Forelimb muscle (tissue), 1 donor: ENCODE data around the gene SCAF8. TPM values are rescaled to one million over a fixed set of nuclear protein-coding genes. Genes with fewer than 3 reads are reported as not detected.
"Not testable (repeated sequence)": the region's sequence is repeated elsewhere in the genome, so short reads cannot be mapped to it uniquely, and the experiment has no call there.

ENCODE experiments used
- DNase-seq: peaks from one replicate; pipeline ENCODE4 v3.0.0-alpha.2; 2013; ENCODE audit warnings: low read depth
- polyA plus RNA-seq: library from polyadenylated mRNA; unstranded; fragments of 120-200 nt; gene quantifications from one replicate; pipeline ENCODE4 v1.2.1, GENCODE V29; 2013; ENCODE audit not compliant: insufficient read length

SCAF8 gene, protein sequence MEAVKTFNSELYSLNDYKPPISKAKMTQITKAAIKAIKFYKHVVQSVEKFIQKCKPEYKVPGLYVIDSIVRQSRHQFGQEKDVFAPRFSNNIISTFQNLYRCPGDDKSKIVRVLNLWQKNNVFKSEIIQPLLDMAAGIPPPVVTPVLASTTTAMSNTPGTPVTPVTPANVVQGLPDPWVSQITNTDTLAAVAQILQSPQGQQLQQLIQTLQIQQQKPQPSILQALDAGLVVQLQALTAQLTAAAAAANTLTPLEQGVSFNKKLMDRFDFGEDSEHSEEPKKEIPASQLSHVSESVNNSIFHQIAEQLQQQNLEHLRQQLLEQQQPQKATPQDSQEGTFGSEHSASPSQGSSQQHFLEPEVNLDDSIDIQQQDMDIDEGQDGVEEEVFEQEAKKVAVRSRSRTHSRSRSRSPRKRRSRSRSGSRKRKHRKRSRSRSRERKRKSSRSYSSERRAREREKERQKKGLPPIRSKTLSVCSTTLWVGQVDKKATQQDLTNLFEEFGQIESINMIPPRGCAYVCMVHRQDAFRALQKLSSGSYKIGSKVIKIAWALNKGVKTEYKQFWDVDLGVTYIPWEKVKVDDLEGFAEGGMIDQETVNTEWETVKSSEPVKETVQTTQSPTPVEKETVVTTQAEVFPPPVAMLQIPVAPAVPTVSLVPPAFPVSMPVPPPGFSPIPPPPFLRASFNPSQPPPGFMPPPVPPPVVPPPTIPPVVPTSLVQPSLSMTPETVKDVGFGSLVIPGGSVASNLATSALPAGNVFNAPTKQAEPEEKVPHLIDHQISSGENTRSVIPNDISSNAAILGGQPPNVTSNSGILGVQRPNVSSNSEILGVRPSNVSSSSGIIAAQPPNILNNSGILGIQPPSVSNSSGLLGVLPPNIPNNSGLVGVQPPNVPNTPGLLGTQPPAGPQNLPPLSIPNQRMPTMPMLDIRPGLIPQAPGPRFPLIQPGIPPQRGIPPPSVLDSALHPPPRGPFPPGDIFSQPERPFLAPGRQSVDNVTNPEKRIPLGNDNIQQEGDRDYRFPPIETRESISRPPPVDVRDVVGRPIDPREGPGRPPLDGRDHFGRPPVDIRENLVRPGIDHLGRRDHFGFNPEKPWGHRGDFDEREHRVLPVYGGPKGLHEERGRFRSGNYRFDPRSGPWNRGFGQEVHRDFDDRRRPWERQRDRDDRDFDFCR (N-terminal part only)
- polyA plus RNA-seq: 30.7 TPM

DNA sequence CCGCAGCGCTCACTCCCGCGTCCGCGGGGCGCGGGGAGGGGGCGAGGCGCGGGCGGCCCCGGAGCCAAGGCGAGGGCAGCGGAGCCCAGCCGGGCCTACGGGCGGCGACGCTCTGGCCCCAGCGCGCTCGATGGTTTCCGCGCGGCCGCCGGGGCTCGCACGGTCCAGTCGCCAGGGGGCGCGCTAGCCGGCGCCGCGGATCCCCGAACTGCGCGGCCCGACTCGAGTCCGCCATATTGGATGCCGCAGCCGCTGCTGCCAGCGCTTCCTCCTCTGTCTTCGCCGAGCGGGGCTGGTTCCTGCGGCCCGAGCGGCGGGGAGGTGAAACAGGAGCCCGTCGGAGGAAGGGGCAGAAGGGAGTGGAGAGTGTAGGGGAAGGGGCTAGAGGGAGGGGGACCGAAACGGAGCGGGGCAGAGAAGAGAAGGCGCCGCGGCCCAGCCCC lies at the start of gene SCAF8:
Gene SCAF8 (plus strand): TSS at position 234 of the 443 bp plus-strand sequence. CDS start 485 bp downstream, outside the sequence.
- DNase-seq: peak; percentile 60

DNA sequence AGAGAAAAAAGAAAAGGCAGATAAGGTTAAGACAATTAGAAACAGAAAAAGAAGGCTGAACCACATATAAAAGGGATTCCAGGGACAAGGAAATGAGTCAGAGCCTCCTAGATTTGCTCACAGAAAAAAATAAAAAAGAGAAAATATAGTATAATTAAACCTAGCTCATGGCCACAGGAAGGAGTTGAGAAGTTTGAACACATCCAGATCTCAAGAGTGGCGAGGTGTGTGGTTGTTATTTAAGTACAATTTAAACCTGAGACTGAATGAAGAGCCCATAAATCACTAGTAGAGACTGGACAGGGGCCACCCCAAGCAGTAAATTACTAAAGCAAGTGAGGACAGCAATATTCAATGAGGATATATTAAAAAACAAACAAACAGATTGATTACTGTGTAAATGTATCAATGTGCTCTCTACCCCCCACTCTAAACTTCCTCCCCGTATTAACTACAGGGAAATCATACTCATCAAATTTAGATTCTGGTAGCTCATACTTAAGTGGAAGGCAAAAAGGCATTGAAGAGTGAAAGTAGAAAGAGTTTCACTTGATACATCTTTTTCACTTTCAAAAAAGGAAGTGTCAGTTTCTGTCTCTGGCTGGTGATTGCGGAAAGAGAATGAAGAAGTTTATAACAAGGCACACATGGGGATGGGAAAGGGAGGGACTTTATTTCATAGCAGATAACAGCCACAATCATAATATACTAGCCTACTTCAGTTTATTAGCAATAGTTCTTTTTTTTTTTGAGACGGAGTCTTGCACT lies 49.3 kb upstream of the SCAF8 start:
- DNase-seq: no peak

DNA sequence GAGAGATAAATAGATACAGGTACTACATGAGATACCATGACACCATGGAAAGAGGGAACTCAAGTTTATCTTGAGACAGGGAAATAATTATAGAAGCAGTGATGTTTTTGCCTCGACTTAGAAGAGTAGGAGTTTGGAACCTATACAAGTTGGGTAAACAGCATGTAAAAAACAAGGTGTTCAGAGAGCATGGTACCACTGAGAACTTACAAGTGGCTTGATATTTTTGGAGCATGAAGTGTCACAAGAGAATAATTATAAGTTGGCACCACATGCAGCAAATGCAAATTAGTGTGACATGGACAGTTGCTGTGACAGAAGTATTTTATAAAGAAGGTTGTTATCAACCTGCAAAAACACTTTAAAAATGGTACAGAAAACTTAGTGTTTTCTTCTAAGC lies 47.1 kb upstream of the SCAF8 start:
- DNase-seq: no peak

DNA sequence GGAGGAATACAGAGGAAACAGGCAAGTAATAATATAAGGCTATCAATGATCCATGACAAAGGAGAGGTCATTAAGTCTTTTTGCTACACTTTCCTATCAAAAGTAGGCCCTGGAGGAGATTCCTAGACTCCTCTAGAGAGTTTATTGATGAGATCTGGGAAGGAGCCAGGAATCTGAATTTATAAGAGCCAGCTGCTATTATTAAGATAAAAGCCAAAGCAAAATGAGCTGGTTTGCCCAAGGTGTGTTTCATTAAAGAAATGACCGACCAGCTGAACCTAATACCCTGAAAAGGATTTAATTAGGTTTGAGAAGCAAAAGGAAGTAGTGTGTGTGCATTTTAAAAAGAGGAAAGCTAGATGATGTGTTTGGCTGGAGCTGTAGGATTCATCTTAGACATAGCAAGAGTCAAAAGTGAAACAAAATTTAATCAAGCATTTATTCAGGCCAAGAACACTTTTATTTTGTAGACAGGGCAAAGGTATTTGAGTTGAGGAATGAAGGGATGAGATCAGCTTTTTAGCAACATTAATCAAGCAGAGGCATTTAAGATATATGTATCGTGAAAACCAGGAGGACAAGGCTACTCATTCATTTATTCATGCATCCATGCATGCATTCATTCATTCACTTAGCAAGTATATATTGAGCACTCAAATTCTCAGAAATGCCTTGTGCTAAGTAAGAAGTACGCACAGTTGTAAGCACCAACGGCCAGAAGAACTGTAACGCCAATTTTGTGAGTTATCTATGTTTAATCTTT lies 43.5 kb upstream of the SCAF8 start:
- DNase-seq: no peak

DNA sequence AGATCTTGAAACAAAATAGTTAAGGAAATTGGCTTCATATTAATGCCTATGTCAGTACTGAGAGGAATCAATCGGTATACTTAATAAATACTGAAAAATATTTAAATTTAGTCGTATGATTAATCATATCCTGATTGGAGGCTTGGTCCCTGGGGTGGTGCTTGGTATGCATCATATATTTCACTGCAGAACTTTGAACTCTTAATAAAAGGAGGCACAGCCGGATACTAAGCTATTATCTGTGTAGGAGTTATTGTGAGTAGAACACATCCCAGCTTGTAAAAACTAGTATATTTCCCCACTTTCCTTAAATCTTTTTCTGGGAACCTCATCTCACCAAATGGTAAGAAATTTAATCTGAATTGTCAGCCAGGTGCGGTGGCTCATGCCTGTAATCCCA lies 42.4 kb upstream of the SCAF8 start:
- no peak for DNase-seq

DNA sequence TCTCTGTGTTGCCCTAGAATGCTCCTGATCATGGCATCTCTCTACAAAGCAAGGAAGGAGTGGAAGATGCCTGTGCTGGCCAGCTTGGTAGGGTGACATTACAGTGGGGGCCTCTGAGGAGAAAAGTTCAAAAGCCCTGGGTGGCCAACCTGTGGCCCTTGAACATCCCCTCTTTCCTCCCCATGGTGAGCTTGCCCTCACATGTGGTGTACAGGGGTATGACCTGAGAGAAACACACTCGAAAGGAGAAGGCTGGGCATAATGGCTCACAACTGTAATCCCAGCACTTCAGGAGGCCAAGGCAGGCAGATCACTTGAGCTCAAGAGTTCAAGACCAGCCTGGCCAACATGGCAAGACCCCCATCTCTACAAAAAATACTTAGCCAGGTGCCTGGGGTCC lies 36.6 kb upstream of the SCAF8 start:
- DNase-seq: no peak

DNA sequence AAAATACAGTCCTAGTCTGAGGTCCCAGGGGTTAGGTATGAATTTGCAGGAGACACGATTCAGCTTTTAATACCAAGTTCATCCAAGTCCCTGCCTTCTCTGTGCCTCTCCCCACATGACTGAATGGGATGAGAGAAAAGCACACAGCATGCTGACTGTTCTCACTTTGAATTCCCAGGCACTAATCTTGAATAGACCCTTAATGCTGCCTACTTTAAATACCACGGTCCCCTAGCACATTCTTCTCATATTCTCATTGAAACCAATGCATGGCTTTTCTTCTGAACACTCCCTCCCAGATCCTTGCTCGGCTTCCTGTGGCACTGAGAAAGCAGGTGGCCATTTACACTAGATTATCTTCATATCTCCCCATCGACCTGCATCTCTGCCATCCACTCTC lies 30.1 kb upstream of the SCAF8 start:
- DNase-seq: no peak

DNA sequence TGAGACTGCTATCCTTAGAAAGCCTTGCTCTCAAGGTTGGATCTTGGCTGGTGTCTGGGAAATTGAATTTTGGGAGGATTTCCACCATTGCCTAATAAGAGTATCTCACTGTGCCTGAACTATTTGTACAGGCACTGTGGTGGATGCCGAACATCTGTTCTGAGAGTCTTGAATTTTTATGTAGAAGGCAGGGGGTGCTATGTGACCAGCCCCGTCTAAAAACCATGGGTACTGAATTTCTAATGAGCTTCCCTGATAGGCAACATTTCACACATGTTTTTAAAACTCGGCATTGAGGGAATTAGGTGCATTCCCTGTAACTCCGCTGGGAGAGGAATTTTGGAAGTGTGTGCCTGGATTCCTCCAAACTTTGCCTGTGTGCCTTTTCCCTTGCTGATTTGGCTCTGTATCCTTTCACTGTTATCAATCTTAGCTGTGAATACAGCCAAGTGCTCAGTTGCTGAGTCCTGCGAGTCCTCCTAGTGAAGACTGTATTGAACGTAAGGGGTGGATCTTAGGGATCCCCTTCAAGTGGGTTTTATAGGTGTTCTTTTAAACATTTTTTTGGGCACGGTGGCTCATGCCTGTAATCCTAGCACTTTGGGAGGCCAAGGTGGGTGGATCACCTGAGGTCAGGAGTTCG lies 27.6 kb upstream of the SCAF8 start:
- no peak for DNase-seq

DNA sequence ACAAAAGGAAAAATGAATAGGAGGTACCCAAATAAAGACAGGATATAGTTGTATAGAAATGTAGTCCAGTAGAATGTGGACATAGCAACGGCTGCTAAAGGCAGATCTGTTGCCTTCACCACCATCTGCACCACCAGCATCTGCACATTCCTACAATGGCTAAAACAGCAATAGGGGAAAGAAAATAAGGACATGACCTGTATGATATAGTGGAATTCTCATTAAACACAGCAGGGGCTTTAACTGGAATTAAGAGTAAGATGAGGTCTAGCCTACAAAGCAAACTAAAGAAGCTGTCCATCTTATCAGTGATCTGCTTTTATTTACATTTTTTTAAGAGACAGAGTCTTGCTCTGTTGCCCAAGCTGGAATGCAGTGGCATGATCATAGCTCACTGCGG lies 26.8 kb upstream of the SCAF8 start:
- DNase-seq: no peak

DNA sequence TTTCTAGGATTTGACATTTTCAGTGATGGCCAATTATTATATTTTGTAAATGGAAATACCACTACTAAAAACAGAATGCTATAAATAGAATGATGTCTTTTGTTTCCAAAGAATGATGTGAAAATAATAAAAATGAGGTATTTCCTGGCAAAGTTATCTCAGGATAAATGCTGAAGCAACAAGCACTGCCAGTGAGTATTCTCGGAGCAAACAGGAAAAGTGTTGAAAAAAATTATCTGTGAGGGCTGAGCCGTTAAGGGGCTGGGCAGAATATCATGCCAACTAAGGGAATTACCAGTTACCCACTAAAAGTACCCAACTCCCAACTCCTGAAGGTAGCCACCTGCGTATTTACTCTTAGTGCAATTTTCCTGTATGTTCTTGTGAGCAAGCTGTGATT lies 23.6 kb upstream of the SCAF8 start:
- DNase-seq: no peak

DNA sequence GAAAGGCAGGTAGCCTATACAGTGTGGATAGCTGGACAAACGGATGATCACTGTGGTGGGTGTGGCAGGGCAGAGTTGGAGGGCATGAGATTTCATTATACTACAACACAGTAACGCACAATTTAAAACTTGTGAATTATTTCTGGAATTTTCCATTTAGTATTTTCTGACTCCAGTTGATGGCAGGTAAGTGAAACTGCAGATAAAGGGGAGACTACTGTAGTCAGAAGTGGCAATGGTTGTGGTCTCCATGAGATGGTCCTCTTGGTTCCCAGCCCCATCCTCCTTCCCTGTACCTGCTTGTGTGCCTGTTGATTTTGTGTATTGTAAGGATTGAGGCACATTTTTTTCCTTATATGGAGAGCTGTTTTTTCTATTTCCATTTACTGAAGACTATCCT lies 22.5 kb upstream of the SCAF8 start:
- DNase-seq: no peak

DNA sequence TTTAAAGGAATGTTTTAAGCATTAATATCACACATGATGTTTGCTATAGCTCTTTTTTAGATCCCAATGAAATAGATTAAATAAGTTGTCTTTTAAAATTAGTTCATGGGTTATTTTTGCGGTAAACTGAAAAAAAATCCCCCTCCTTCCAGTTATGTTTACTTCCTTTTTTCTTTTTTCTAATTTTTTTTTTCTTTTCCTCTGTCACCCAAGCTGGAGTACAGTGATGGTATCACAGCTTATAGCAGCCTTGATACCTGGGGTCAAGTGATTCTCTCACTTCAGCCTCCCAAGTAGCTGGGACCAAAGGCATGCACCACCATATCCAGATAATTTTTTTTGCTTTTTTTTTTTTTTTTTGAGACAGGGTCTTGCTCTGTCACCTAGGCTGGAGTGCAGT lies 17.8 kb upstream of the SCAF8 start:
- DNase-seq: no peak

DNA sequence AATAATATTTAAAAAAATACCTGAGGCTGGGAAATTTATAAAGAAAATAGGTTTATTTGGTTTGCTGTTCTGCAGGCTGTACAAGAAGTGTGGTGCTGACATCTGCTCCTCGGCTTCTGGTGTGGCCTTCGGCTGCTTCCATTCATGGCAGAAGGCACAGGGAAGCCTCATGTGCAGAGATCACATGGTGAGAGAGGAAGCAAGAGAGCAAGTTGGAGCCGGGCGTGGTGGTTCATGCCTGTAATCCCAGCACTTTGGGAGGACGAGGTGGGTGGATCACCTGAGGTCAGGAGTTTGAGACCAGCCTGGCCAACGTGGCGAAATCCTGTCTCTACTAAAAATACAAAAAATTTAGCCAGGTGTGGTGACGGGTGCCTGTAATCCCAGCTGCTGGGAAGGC lies 16.9 kb upstream of the SCAF8 start:
- not testable (repeated sequence) for DNase-seq

DNA sequence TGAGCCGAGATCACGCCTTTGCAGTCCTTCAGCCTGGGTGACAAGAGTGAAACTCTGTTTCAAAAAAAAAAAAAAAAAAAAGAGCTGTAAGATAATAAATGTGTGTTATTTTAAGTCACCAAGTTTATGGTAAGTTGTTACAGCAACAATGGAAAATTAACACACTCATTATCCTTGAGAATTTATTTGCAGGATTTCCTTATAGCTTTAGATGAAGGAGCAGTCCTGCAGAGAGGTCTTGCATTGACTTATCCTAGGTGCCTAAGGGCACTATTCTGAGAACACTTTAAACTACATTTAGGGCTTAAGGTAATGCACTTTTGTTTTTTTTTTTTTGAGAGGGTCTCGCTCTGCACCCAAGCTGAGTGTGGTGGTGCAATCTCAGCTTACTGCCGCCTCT lies 13.8 kb upstream of the SCAF8 start:
- no peak for DNase-seq

DNA sequence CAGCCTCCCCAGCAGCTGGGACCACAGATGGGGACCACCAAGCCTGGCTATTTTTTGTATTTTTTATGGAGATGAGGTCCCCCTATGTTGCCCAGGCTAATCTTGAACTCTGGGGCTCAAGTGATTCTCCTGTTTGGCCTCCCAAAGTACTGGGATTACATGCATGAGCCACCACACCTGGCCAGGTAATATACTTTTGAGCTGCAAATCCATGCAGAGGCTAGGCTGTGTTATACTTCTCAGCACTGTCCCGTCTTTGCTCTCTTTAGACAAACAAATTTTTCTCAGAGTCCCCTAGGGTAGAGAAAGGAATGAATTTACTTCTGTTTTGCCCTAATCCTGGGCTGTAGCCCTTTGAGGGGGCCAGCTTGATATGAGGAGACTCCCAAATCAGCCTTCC lies 13.4 kb upstream of the SCAF8 start:
- DNase-seq: no peak

DNA sequence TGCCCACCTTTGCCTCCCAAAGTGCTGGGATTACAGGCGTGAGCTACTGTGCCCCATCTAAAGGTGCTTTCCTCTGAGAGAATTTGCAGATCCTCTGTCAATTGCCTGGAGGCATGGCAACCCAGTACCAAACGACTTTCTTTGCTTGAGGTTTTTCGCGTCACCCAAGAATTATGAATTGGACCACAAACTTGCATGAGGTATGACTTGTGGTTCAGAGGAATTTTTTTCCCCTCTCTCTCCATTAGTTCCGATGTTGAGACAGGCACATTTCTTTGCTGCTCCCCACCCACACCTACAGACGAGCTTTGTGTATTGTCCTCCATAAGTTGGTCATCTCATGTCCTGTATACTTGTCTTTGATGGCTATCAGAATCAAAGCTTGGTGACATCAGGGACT lies 11.8 kb upstream of the SCAF8 start:
- DNase-seq: no peak

DNA sequence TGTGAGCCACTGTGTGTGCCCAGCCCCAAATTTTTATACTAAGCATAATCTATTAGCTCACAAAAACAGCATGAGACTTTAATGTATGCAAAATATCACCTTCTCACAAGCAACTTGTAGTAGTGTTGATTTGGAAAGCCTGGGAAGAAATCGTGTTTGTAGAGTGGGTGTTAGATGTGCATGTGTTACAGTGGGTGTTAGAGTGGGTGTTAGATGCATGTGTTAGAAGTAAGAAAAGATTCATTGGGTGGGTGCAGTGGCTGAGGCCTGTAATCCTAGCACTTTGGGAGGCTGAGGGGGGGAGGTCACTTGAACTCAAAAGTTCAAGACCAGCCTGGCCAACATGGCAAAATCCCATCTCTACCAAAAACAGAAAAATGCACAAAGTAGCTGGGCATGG lies 6.3 kb upstream of the SCAF8 start:
- DNase-seq: no peak

DNA sequence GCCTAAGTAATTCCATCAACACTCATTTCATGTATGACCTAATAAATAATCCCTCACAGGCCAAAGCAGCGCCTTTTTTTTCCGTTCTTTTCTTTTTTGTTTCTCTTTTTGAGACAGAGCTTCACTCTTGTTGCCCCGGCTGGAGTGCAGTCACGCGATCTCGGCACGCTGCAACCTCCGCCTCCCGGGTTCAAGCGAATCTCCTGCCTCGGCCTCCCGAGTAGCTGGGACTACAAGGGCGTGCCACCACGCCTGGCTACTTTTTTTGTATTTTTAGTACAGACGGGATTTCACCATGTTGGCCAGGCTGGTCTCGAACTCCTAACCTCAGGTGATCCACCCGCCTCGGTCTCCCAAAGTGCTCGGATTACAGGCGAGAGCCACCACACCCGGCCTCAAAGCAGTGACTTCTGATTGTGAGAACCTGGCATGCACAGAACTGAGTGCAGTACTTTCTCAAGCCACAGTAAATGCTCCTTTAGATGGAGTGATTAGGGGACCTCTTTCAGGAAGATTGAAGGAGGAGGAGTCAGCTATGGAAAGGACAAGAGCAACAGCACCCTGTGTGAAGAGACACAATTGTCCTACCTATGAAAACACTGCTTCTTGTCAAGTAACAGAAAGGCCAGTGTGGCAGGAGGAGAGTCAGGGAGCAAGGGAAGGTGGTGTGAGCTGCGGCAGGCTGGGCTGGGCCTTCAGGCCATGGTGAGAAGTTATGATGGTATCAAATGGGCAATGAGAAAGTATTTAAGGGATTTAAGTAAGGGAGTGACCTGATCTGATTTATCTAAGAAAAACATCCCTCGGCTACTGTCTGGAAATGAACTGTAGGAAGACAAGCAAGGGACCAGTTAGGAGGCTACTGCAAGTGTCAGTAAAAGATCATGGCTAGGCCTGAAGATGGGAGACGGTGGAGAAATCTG lies 1.7 kb upstream of the SCAF8 start:
- no peak for DNase-seq

DNA sequence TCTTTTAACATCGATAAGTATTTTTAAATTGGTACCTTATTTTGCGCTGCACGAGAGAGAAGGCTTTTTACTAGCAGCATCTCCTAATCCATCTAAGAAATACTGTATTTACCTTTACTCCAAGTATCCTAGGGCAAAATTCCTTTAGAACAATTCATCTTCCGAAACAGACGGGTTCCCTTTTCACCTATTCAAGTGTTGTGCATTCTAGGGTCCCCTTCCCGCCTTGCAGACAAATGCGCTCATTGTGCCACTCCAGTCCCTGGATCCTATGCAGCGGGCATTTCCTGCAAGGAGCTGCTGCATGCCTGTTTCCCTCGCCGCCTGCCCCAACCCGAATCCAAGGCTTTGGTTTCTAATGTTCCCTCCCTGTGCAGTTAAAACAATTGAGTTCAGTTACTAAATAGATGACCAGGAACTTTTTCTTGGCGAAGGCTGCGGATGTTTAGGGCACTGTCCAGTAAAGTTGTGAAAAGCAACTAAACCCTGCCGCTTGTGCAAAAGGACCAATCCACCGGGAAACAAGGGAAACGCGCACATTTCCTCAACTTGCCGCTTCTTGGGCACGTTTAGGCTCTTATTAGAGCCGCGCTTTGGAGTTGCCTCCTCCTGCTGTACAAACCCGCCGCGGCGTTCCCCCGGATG lies 556 bp upstream of the SCAF8 start:
- DNase-seq: peak; percentile 16
